Pulmonary artery endothelial cell (primary cell): ENCODE results near the gene ETNK2. TPM values are rescaled to one million over a fixed set of nuclear protein-coding genes. Genes with fewer than 3 reads are reported as not detected.

Source experiments
- DNase-seq: peaks from one replicate; pipeline ENCODE4 v3.0.0-alpha.2; 2011; ENCODE audit warnings: low read depth, low spot score
- total RNA-seq: library from RNA; depleted of rRNA; stranded (reverse); fragments of >200 nt; gene quantifications from 2 replicates; pipeline ENCODE4 v1.2.3, GENCODE V29; 2014

The ETNK2 gene
- total RNA-seq, 1 donor from 2014 or later: 13.5 TPM

DNA sequence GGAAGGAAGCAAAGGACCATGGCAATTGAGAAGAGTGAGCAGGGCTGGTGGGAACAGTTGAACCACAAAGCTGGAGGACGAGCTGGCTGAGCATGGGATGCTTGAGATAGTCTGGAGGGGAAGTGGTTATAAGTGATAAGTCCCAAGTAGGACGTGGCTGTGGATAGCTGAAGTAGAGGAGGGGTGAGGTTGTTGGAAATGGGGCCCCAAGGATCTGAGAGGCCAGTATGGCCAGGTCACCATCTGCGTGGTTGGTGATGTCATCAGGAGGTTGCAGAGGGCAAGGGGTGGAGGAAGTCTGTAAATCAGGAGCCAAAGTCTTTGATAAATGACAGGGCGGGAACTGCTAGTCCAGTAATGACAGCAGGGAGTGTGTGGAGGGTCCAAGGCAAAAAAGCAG, 25.3 kb upstream of the ETNK2 start:
- no peak for DNase-seq

- no peak for DNase-seq
Measured at GRCh38 chr1:204176049-204176448, 24.2 kb upstream of the ETNK2 start.

DNA sequence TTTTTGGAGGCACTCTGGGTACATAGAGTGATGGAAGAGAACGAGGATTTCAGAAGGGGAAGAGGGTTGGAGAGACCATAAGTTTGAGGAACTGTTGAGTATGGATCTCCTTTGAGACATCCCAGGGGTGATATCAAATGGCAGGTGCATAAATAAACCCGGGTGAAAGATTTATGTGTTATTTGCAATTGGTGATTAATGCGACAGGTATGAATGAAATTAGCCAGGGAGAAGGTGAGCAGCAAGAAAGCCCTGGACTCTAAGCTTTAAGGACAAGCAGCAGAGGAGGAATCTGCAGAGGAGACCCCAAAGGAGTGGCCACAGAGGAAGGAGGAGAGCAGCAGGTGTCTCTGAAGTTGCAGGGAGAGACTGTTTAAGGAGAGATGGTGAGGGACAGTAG, 23.1 kb upstream of the ETNK2 start:
- no peak for DNase-seq

DNA sequence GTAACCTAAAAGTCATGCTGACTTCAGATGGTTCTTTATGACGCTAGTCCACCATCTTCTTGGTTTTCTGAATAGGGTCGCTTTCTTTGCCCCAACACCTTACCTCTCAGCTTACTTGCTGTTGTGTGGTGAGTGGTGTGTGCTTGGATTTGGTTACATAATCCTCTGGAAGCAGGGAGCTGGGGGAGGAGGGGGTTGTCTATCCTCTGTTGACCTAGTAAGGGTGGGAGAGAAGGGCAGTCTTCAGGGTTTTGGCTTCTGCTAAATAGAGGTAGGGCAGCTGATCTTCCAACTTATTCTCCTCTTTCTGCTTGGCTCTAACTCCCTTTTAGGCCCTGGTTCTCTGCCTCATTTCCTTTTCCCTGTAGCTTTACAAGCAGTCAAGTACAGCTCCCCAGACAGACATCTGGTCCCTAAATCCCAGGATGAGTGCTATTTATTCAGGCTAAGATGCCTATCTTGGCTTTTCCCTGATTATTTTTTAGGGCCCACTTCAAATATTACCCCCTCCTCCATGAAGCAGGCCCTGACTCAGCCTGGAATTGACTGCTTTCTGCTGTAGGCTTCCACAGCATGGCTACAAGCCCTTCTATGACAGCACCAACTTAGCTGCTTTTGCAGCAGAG, 20.7 kb upstream of the ETNK2 start:
- no peak for DNase-seq

DNA sequence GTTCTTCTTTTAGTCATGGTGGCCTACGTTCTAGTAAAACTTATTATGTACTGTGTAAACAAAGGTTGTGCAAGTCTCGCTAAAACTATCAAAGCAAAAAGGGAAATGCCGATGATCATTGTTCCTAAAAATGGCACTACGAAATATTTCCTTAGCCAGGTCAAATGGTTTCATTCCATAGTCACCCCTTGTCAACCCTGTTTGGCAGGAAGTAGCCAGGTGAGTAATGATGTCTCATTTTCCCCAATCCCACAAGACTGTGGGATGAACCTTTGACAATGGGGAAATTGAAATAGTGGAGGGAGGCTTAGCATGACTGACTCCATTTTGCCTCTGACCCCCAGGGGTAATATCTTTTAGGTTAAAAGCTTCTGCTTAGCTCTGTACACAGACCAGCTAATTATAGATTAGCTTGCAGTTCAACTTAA, 19.9 kb upstream of the ETNK2 start:
- peak; percentile 48 for DNase-seq

DNA sequence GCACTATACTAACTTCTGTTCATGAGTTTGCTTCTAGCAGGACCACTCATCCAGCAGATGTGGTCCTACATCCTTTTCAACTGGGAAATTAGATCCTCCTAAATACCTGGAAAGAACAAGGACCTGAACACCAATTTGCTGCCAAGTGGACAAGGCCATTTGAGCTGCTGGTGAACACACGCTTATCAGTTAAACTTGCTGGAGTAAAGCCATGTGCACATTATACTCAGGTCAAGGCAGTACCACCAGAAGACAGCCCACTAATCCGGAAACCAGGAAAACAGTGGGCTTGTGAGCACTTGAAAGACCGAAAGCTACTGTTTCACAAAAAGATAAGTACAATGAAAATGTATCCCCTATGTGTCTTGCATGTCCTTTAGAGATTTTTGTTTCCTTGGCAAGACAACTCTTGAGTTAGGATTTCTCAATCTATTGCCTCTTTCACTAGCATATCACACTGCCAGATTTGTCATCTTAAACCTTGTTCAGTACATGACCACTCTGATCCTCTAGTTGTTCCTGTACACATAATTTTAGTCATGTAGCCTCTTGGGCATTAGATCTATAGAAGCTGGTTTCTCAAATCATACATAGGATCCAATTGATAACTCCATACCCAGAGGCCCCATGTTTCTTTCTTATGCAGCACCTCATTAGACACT, 18.8 kb upstream of the ETNK2 start:
- no peak for DNase-seq

GRCh38 chr1:204169858-204170257, 18.0 kb upstream of the ETNK2 start:
- no peak for DNase-seq

DNA sequence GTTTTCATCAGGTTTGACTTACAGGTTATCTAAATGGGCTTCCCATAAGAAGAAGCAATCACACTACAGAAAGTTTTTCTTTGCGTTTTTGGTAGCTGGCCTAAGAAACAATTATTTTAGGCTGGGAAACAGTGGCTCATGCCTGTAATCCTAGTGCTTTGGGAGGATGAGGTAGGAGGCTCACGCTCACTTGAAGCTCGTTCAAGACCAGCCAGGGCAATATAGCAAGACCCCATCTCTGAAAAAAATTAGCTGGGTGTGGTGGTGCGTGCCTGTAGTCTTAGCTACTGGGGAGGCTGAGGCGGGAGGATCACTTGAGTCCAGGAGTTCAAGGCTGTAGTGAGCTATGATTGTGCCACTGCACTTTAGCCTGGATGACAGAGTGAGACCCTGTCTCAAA, 15.9 kb upstream of the ETNK2 start:
- DNase-seq: no peak

- no peak for DNase-seq
Measured at GRCh38 chr1:204166219-204166618, 14.4 kb upstream of the ETNK2 start, which contains the start of gene REN. Gene REN (minus strand): TSS chr1:204166337. CDS start chr1:204166293, 44 bp downstream.

- no peak for DNase-seq
Measured at GRCh38 chr1:204162494-204163074, 10.7 kb upstream of the ETNK2 start.

DNA sequence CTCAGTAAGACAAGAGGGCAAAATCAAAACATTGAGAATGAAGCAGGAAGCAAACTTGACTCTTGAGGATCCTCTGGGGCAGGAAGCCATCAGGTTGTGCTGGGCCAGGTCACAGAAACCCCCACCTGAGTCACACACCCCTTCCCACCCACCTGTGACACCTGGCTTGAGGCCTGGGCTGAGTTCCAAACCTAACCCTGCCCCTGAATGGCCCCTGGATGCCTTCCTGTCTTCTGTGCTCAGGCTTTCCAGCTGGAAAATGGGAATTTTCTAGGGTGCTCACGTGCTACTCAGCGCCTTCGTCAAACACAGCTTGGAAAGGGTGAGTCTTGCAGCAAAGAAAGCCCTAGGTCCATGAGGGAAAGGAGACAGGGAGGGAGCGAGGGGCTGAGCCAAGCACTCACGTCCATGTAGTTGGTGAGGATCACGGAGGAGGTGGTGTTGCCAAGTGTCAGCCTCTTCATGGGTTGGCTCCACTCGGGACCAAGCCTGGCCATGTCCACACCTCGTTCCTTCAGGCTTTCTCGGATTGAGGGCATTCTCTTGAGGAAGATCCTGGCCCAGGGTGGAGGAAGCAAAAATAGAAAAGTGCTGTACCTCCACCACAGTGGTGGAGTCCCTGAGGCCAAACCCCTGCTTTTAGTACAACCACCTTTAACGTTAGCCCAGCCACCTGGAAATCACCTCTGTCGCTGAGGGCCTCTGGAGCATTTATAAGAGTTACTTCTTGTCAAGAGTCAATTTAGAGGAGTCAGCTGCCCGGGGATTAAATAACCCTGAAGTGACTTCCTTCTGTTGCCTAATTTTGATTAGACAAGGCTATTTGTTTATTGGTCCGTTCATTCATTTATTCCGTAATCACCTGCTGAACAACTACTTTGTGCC, 10.0 kb upstream of the ETNK2 start:
- no peak for DNase-seq

DNA sequence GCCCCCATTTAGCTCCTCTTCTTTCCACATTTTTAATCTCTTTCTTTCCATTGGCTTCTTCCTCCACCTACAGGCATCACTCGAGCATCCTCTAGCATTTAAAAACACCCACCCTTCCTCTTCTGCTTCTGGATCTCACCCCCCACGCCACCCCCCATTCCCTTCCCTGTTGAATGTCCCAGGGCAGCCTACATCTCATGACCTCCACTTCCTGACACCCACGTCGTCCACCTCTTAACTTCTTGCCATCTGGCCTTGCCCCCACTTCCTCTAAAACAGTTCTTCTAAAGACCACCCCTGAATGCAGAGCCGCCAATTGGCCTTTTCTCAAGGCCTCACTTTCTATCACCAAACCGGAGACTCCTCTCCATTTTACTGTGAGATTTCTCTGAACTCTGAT, 6.1 kb upstream of the ETNK2 start:
- no peak for DNase-seq

- DNase-seq: no peak
Measured at GRCh38 chr1:204155881-204156280, 4.0 kb upstream of the ETNK2 start.

GRCh38 chr1:204154568-204155255, 2.9 kb upstream of the ETNK2 start:
- DNase-seq: no peak

- DNase-seq: no peak
Measured at GRCh38 chr1:204153667-204154066, 1.8 kb upstream of the ETNK2 start.

GRCh38 chr1:204152310-204153044, 633 bp upstream of the ETNK2 start:
- DNase-seq: no peak

GRCh38 chr1:204150702-204151551, 917 bp downstream of the ETNK2 start:
- DNase-seq: no peak

DNA sequence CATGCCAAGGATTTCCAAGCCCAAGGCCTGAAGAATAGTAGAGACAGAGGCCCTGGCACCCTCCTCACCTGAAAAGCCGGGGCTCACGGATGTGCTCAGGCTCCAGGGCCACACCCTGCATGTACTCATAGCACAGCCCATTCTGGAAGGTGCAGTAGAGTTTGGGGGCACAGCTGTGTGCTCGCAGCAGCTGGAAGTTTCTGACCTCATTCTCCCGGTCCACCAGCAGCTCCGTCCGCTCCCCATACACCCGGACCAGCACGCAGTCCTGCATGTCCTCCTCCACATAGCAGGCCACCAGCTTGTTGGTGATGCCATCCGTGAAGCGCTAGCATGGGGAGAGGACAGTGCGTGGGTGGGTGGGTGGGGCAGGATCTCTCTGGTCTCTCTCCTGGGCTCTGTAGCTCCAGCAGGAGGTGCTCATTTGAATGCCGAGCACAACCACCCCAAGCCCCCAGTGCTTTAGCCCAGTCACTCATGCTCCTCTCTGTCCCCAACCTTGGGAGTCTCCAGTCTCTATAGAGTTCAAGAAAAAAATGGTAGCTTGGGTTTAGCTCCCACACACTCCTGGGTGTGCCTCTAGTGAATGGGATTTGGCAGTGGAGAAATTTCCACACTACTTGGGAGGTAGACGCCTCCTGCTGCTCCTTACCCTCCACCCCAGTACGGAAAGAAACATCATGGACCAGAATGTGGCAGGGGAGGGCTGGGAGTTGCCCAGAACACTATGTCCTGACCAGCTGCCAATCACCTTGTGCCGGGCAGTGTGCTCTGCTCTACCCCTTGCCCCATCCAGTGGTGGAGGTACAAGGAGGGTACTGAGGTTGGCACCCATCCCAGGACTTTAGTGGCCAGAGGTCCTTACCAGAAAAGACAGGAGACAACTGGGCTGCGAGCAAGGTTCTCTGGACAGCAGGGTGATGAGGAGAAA, 1.9 kb downstream of the ETNK2 start:
- no peak for DNase-seq

DNA sequence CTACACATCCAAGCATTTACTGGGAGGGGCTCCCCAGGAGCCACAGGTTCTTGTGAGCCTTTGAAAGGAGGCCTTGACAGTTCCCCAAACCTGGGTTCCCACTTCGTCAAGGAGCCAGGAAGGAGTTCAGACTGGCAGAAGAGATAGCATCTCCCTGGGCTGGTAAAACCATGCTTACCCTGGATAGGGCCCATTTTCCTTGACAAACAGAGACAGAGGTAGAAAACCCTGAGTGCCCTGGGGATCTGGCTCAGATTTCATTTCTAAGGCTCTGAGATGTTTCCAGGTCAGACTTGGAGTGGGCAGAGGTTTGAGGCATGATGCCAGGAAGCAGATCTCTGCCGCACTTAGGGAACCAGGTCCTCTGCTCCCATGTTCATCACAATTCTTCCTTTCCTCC, 2.7 kb downstream of the ETNK2 start:
- no peak for DNase-seq
